ACHN (cell line): ENCODE data around the gene UST.
A peak's percentile ranks its signal among the peaks of the same experiment; 100 is the strongest.
"Not testable (repeated sequence)": the region's sequence is repeated elsewhere in the genome, so short reads cannot be mapped to it uniquely, and the experiment has no call there.

Experiments
- DNase-seq: peaks from one replicate; pipeline ENCODE4 v3.0.0-alpha.2; 2015
- in situ Hi-C: cut with HindIII; loops from 2 replicates; pipeline ENCODE4 v1.10.0; 2017; ENCODE audit warnings: low sequenced_read_pairs, low pct_ligation_motif_present, low pct_unique_long_range_greater_than_20kb

The UST gene

GRCh38 chr6:148760568-148761526, 14.0 kb downstream of the UST start:
- in situ Hi-C loops: no loop called here
- DNase-seq: peak; percentile 80

- in situ Hi-C loops: no loop called here
Observed at GRCh38 chr6:148761527-148762011, 14.7 kb downstream of the UST start.

GRCh38 chr6:148762231-148762630, 15.4 kb downstream of the UST start:
- DNase-seq: no peak
- in situ Hi-C loops: no loop called here

More at GRCh38 chr6:148761527-148762011, 14.7 kb downstream of the UST start:
- DNase-seq: no peak

GRCh38 chr6:148764259-148765020, 17.6 kb downstream of the UST start:
- DNase-seq: peak; percentile 82
- in situ Hi-C loops: not testable (repeated sequence)

- in situ Hi-C loops: no loop called here
- no peak for DNase-seq
Observed at GRCh38 chr6:148765898-148766808, 19.3 kb downstream of the UST start.

GRCh38 chr6:148768646-148769270, 21.9 kb downstream of the UST start:
- in situ Hi-C loops: no loop called here
- DNase-seq: no peak

GRCh38 chr6:148769304-148769968, 22.6 kb downstream of the UST start:
- in situ Hi-C loops: no loop called here
- no peak for DNase-seq

- no peak for DNase-seq
- in situ Hi-C loops: no loop called here
Observed at GRCh38 chr6:148770408-148771211, 23.8 kb downstream of the UST start.

- no peak for DNase-seq
- in situ Hi-C loops: no loop called here
Observed at GRCh38 chr6:148771212-148771601, 24.4 kb downstream of the UST start.

GRCh38 chr6:148771896-148772554, 25.2 kb downstream of the UST start:
- DNase-seq: no peak
- in situ Hi-C loops: no loop called here

- in situ Hi-C loops: no loop called here
Observed at GRCh38 chr6:148775161-148775560, 28.3 kb downstream of the UST start.

GRCh38 chr6:148776321-148777308, 29.8 kb downstream of the UST start:
- DNase-seq: peak; percentile 62
- in situ Hi-C loops: no loop called here

More at GRCh38 chr6:148775161-148775560, 28.3 kb downstream of the UST start:
- DNase-seq: no peak

GRCh38 chr6:148779142-148779562, 32.3 kb downstream of the UST start:
- DNase-seq: no peak
- in situ Hi-C loops: no loop called here

- in situ Hi-C loops, DNase-seq: not testable (repeated sequence)
Observed at GRCh38 chr6:148780423-148780822, 33.6 kb downstream of the UST start.

- in situ Hi-C loops: no loop called here
- no peak for DNase-seq
Observed at GRCh38 chr6:148780918-148781436, 34.1 kb downstream of the UST start.
